Measurements from ENCODE around the gene TMPRSS4.

Gene TMPRSS4, protein sequence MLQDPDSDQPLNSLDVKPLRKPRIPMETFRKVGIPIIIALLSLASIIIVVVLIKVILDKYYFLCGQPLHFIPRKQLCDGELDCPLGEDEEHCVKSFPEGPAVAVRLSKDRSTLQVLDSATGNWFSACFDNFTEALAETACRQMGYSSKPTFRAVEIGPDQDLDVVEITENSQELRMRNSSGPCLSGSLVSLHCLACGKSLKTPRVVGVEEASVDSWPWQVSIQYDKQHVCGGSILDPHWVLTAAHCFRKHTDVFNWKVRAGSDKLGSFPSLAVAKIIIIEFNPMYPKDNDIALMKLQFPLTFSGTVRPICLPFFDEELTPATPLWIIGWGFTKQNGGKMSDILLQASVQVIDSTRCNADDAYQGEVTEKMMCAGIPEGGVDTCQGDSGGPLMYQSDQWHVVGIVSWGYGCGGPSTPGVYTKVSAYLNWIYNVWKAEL

DNA sequence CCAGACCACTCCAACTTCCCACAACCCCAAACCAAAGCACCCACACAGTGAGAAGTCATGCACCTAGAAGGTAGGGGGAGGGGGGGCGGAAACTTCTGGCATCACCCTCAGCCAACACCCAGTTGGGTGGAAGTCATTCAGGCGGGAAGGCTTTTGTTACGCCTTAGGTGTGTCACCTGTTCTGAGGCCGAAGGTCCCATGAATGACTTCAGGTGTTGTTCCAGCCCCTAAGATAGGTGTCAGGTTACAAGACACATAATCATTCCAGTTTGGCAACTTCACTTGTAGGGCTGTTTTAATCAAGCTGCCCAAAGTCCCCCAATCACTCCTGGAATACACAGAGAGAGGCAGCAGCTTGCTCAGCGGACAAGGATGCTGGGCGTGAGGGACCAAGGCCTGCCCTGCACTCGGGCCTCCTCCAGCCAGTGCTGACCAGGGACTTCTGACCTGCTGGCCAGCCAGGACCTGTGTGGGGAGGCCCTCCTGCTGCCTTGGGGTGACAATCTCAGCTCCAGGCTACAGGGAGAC lies at the start of gene TMPRSS4:
Gene TMPRSS4, plus strand, starts transcription at position 325 of the 528 bp plus-strand sequence. CDS start 225 bp downstream, outside the sequence.
- no peak for DNase-seq

DNA sequence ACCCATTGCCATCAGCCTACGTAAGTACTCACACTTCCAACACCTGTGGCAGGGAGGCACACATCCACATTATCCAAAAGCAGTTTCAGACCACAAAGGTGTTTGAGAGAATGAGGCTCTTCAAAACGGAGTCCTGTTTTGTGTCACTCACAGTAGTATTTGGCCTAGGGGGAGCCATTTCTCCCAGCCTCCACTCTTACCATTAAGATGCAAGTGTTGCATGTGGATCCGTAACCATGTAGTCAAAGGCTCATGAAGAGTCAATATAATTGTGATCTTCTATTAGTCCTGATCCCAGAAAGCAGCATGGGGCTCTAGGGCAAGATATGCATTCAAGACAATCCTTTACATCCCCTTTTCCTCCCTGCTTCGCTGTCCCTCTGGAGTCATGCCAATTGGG lies 49.2 kb upstream of the TMPRSS4 start:
- DNase-seq = no peak

DNA sequence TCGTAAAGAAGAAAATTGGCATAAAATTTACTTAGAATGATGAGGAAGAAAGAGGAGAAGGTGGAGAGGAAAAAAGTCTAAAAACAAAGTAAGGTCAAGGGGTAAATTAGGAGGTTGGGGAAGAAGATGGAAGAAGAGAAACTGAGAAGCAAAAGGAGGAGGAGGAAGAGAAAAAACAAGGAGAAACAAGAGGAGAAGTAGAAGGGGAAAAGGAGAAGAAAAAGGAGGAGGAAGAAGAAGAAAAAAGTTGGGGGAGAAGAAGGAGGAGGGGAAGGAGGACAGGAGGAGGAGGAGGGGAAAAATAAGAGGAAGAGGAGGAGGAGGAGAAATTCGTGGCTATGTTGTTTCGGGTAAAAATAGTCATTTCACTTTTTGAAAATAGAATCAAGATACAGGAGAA lies 48.3 kb upstream of the TMPRSS4 start:
- no peak for DNase-seq

DNA sequence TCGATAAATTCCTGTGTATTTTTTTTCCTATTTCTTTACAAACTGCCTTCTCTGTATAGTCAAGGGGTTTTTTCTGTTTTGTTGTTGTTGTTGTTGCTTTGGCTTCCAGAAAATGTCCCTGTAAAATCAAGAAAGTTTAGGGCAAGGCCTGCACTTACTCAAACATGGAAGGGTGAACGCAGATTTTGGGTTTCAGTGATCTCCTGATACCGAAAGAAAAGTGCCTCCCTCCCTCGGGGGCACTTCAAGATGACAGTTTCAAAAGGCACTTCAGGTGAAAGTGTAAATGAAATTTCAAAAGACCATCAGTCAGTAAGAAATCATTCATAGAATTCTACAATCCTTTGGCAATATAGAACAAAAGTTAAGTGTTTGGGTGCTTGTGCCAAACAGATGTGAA lies 43.4 kb upstream of the TMPRSS4 start:
- no peak for DNase-seq

DNA sequence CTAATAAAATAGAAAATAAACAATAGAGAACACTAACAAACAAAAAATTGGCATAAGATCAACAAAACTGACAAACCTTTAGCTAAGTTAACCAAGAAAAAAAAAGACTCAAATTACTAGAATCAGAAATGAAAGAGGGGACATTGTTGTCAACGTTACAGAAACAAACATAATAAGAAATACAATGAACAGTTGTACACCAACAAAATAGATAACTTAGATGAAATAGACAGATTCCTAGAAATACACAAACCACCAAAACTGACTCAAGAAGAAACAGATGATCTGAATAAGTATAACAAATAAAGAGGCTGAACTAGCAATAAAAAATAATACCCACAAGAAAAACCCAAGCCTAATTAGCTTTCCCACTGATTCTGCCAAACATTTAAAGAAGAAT lies 34.7 kb upstream of the TMPRSS4 start:
- no peak for DNase-seq

DNA sequence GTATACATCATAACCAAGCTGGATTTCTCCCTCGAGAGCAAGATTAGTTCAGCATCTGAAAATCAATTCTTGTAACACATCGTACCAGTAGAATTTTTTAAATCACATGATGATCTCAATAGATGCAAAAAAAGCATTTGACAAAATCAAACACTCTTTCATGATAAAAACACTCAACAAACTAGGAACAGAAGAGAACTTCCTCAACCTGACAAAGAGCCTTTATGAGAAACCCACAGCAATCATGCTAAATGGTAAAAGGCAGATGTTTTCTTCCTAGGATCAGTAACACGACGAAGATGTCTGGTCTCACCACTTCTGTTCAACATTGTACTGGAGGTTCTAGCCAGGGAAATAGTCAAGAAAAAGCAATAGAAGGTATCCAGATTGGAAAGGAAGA lies 34.1 kb upstream of the TMPRSS4 start:
- no peak for DNase-seq

DNA sequence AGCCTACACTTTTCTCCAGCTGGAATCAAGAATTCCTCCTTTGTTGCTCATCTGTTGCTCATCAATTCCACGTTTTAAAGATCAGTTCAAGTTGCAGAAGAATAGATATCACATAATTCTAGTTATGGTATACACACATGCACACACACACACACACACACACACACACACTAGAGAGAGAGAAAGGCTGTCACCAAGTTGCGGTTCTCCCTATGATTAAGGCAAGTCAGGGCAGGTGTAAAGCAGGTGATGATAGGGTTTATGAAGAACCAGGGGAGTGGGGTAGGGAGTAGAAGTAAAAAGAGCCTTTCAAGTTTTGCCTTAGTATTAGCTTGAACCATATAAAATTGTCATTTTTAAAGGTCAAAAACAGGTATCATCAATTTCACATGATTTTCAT lies 31.7 kb upstream of the TMPRSS4 start:
- DNase-seq = no peak

DNA sequence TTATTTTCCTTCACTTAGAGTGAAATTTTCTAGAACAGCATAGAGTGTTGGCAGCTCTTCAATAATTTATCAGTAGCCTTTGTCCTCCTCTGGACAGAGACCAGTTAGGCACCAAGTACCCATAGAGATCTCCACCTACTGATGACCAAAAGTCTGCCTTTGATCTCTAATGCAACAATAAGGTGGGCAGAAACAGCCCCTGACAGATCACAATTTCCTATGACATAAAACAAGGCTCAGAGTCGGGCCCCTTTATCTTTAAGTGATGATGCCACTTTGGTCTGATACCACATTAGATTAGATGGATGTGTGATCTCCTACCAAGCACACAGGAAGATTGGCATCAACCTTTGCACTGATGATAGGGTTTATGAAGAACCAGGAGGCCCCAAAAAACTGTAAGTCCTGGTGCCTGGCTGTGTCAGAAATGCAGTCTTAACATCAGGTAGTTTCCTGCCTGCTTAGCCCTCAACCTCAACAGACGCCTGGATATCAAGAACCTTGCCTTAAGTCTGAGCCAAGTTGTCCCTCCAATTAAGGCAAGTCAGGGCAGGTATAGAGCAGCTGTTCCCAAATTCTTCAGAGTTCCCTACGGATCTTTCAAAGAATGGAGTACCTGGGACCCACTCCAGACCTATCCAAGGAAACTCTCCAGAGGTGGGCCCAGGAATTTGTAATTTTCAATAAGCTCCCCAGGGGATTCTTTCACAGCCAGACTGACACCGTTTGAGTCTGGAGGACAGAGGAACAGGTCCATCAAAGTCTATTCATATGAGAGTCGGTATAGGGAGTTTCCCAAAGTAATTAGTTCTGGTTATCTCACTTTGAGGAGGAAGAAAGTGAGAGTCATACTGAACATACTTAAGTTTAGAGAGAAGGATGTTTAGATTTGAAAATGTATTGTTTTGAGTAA lies 30.6 kb upstream of the TMPRSS4 start:
- DNase-seq = no peak

DNA sequence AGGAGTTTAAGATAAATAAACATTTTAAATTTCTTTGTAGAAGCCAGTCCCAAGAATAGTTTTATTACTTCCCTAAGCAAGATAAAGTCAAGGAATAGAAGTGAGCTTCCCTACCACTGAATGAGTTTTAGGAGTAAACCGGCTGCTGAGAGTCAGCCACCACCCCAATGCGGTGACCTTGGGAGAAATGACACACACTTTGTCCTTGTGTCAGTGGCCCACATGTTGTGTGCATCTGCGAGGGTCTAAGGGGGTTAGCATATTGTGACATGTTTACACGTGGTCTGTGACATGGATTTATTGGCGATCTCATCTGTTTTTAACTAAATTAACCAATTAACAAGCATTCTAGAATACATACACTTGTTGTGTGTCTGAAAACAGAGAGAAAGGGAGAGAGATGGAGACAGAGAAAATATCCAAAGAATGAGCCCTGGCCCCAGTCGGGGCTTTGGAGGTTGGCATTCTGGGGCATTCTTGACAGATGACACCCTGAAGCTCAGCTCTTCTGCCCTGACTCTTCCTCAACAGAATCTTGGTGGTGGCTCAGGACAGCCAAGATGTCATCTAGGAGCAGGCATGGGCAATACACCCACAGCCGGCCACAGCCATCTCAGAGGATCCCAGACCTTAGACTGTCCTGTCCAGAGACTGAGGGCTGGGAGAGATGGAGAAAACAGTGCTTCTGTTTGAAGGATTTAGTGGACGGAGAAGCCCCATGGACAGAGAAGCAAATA lies 29.7 kb upstream of the TMPRSS4 start:
- no peak for DNase-seq

DNA sequence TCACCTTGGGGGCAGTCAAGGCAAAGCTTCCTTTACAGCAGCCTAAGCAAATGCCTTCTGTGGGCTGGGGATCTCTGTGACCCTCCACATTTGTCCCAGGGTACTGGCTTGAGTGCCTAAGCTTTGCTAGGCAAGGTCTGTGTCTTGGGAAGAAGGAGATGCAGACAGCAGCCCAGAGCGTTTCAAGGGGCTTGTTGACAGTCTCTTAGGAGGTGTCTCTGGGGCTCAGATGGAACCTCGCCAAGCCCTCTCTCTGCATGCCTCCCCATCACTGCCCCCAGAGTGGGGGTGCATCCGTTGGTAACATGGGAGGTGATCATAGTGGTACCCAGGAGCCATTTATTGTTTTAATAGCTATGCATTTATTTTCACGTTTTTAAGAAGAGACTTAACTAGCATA lies 29.1 kb upstream of the TMPRSS4 start:
- DNase-seq = no peak

DNA sequence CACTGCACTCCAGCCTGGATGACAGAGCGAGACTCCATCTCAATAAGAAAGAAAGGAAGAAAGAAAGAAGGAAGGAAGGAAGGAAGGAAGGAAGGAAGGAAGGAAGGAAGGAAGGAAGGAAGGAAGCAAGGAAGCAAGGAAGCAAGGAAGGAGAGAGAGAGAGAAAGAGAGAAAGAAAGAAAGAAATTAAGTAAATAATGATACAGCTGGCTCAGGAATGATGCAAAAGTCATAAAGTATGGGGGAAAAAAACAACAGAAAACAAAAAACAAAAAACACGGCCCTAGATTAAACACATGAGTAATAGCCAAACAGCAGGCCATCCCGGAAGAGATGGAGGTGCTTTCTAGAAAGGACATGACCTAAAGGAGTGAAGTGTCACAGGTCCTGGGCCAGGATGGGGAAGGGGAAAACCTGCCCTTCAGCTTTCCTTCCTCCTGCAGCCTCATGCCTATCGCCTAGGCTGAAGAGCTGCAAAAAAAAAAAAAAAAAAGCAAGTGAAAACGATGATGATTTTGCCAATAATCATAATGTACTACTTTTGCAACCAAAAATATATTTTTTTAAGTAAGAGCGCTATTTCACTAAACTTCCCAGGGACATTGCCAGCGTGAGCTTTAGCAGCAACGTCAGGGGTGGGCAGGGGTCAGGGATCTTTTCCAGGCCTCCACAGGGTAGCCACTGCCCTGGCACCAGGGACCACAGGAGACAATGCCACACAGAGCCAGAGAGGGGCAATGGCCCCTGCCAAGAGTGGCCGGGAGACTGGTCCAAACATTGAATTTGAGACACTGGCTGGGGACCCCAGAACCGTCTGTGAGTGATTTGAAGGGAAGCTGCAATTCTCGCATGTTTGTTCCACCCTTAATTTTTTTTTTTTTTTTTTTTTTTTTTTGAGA lies 28.2 kb upstream of the TMPRSS4 start:
- no peak for DNase-seq

DNA sequence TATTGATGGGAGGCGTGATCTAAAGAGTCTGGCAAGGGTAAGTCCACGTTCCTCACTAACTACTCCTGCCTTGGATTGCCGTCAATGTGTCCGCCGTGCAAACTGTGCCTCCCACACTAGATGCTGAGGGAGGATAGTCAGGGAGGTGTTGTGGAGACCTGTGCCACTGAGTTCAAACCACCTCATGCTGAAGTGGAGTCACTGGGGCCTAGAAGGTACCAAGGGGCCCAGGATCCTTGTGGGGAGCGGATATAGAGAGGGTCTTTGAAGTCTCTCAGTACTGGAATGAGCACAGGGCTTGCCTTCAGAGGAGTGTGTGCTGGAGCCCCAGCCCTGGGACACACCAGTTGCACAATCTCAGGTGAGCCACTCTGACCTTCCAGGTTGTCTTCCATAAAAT lies 27.1 kb upstream of the TMPRSS4 start:
- no peak for DNase-seq

DNA sequence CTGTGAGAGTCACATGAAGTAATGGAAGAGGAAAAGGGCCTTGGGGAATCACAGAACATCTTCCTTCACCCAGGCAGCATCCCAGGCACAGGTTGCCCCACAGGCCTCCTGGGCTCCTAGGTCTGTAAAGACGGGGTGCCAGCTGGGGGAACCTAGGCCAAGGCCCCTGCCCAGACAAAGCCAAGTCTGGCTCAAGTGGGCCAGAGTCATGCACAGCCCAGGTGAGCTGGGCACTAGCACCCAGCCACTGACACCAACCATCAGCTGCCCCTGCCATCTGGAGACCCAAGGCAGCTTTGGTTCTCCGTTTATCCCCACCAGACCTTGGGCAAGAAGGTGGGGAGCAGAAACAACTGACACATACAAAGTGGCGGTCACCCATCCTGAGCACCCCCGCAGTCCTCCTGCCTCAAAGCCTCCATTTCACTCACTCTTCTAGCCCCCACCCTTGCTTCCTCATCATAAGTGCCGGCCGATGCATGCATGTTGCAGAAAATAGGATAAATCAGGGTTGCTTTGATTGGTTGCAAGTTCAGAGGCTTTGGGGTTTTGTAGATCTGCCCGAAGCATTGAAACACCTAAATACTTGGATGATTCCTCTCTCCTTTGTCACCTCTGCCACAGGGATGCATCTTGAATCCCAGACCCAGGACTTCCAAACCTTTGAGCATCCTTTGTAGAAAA lies 26.5 kb upstream of the TMPRSS4 start:
- DNase-seq = no peak

DNA sequence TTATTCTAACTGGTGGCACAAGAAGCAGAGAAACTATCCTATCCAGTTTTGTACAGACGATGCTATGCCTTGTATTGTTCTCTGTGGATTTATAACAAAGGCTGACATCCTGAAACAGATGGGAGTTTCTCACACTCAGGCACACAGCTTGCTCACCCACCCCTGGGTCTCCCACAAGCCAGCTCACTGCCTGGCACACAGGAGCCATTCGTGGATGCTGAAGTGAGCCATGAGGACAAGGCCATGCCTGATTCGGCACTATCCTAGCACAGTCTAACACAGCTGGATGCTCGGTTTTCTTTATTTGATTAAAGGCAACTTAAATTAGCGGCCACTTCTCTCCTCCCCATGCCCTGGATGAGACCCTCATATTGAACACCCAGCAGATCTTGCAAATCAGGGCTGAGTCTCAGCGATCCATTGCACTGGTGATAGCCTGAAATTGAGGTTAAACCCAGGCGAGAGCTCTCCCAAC lies 25.7 kb upstream of the TMPRSS4 start:
- DNase-seq = no peak

DNA sequence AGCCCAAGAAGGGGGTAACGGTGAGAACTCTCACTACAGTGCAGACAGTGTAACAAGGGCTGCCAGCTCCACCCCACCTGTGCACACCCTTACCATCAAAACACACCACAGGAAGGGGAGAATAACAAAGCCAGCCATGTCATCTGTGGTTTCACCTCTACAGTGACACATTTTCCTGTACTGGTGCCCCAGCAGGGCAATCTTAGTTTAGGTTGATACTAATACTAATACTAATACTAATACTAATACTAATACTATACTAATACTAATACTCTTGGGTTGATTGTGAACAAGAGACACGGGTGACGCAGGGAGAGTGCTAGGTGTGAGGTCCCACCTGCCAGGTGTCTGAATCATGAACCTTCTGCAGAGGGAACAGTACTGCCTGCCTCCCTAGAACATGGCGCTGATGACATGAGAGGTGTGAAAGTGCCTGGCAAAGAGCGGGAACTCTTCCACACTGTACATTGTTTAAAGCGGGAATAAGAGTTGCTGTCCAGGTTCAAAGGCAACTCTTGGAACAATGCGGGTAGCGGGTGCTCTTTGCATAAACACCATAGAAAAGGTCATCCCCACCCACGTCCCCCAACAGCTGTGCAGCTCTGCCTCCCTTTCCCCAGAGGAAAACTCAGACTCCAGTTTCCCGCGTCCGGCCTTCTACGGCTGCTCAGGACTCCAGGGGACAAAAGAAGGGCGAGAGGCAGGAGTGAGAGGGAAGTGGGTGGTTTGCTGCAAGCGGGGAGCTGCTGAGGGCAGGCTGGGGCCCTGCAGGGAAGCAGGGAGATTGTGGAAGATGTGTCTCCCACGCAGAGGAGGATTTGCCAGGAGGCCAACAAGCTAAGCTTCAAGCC lies 25.0 kb upstream of the TMPRSS4 start:
- no peak for DNase-seq

DNA sequence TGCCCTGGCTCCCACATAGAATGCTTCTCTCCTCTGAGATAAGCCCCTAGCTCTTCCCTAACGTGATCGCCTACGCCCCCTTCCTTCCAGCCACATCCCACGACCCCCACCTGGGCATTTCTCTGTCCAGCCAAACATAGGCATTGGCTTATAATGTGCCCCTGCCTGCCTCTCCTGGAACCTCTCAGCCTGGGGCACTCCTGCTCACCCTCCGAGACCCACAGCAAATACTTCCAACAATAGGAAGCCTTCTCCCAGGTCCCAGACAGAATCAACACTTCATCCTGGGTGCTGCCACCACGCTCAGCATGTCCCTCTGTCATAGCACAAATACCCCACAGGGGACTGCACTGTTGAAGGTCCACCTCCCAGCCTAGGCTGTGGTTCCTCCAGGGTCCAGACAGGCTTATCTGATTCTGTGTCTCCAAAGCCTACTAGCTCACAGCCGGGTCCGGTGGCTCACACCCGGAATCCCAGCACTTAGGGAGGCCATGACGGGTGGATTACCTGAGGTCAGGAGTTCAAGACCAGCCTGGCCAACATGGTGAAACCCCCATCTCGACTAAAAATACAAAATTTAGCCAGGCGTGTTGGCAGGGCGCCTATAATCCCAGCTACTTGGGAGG lies 24.2 kb upstream of the TMPRSS4 start:
- DNase-seq = no peak

DNA sequence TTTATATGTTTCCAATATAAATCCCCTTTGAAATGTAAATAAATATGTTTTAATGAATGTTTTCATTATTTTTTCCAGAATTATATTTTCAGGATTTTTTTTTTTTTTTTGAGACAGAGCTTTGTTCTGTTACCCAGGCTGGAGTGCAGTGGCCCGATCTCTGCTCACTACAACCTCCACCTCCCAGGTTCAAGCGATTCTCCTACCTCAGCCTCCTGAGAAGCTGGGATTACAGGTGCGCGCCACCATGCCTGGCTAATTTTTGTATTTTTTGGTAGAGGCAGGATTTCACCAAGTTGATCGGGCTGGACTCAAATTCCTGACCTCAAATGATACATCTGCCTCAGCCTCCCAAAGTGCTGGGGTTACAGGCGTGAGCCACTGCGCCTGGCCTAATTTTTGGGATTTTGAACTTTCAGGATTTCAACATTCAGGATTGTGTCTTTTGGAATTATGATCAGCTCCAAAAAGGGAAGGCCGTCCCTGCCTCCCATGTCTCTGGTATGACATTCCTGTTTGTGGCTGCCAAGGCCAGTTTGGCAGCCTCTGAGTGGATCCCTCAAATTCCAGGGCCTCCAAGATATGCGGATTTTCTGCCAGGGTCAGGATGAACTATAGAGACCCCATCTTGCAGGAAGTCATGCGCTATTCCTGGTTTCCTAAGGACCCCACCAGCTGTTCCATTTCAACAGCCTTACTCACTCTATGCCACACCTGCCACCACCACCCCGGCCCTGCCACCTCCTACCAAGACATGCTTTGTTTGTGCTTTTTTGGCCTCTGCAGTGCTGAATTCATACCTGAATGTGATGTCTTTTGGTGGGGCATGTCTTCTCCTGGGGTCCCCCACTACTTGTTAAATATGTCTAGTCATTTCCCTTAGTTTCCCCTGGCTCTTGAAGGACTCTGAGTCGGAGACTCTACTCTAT lies 21.9 kb upstream of the TMPRSS4 start:
- DNase-seq = no peak

DNA sequence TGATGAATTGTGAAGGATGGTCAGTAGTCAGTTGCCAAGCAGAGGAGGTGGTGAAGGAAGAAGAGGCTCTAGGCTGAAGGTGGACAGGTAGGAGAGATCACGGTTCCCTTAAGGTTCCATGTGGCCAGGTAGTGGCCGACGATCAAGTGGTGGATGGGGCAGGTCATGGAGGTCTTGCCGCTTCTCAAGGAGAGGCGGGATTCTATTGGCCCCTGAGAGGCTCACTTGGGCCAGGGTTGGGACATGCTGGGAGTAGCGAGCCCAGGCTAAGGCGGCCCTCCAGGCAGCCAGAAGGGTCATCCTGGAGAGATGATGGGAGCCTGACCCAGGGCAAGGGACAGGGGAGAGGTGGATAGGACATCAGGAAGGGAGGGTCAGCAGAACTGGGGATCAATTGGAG lies 20.9 kb upstream of the TMPRSS4 start:
- DNase-seq = no peak

DNA sequence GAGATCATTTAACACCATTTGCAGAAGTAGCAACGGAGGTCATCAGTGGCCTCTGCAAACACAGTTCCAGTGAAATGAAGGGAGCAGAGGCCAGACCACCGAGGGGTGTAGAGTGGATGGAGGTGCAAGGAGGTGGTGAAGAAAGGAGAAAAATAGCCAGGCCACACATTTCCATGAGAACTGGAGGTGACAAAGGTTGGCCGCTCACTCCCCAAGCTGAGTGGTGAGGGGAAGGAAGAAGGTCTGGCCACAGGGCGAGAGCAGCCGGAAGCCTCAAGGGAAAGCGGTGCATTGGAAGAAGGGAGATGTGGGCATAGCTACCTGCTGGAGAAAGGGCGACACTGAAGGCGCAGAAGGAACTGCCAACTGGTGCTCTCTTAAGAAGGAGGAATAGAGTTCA lies 20.1 kb upstream of the TMPRSS4 start:
- DNase-seq = no peak
